Activated naive CD8-positive, alpha-beta T cell (primary cell): Measurements from ENCODE around the gene PWWP2A.
"Not testable (repeated sequence)": the region's sequence is repeated elsewhere in the genome, so short reads cannot be mapped to it uniquely, and the experiment has no call there.

Experiments
- H3K27ac Mint-ChIP-seq: one replicate; pipeline ENCODE4 v1.8.0; 2021; ENCODE audit warnings: mixed read lengths
- H3K27me3 Mint-ChIP-seq: one replicate; pipeline ENCODE4 v1.8.0; 2021; ENCODE audit warnings: mixed read lengths
- H3K36me3 Mint-ChIP-seq: one replicate; pipeline ENCODE4 v1.8.0; 2021; ENCODE audit warnings: mixed read lengths
- H3K4me1 Mint-ChIP-seq: one replicate; pipeline ENCODE4 v1.8.0; 2021; ENCODE audit warnings: low read depth, mixed read lengths
- H3K4me3 Mint-ChIP-seq: one replicate; pipeline ENCODE4 v1.8.0; 2021; ENCODE audit warnings: mild to moderate bottlenecking, mixed read lengths
- H3K9me3 Mint-ChIP-seq: one replicate; pipeline ENCODE4 v1.8.0; 2021; ENCODE audit warnings: low read depth, mixed read lengths

PWWP2A gene

GRCh38 chr5:160152287-160152686 lies 33.0 kb upstream of the PWWP2A start:
- Mint-ChIP-seq H3K9me3 (no peaks in the 10 kb centered on the region), H3K36me3 (no peaks in the 10 kb centered on the region), H3K4me3 (no peak overlapping the region), H3K4me1 (peaks cover 17% of the 10 kb centered on the region), H3K27ac (no peak overlapping the region), H3K27me3 (no peaks in the 10 kb centered on the region)

GRCh38 chr5:160151017-160151416 lies 31.8 kb upstream of the PWWP2A start:
- Mint-ChIP-seq H3K4me3 (no peak overlapping the region), H3K4me1 (peaks cover 17% of the 10 kb centered on the region), H3K27ac (no peak overlapping the region), H3K9me3 (no peaks in the 10 kb centered on the region), H3K27me3 (no peaks in the 10 kb centered on the region), H3K36me3 (no peaks in the 10 kb centered on the region)

- no peak overlapping the region for H3K4me3 Mint-ChIP-seq
- H3K4me1 Mint-ChIP-seq, result peaks cover 17% of the 10 kb centered on the region
- no peak overlapping the region for H3K27ac Mint-ChIP-seq
- no peaks in the 10 kb centered on the region for H3K36me3 Mint-ChIP-seq
- H3K9me3 Mint-ChIP-seq, result no peaks in the 10 kb centered on the region
- no peaks in the 10 kb centered on the region for H3K27me3 Mint-ChIP-seq
These were observed 31.1 kb upstream of the PWWP2A start for GRCh38 chr5:160150381-160150780.

GRCh38 chr5:160144436-160144835 lies 25.2 kb upstream of the PWWP2A start:
- not testable (repeated sequence) for H3K9me3 Mint-ChIP-seq, H3K27ac Mint-ChIP-seq, H3K27me3 Mint-ChIP-seq, H3K4me1 Mint-ChIP-seq, H3K36me3 Mint-ChIP-seq, H3K4me3 Mint-ChIP-seq

GRCh38 chr5:160134332-160134731 lies 15.1 kb upstream of the PWWP2A start:
- Mint-ChIP-seq H3K4me1 (no peaks in the 10 kb centered on the region), H3K4me3 (no peak overlapping the region), H3K27ac (no peak overlapping the region), H3K36me3 (no peaks in the 10 kb centered on the region), H3K9me3 (no peaks in the 10 kb centered on the region), H3K27me3 (no peaks in the 10 kb centered on the region)

GRCh38 chr5:160133918-160134304 lies 14.7 kb upstream of the PWWP2A start:
- Mint-ChIP-seq H3K9me3 (no peaks in the 10 kb centered on the region), H3K4me3 (no peak overlapping the region), H3K27me3 (no peaks in the 10 kb centered on the region), H3K27ac (no peak overlapping the region), H3K4me1 (no peaks in the 10 kb centered on the region), H3K36me3 (no peaks in the 10 kb centered on the region)

- H3K9me3 Mint-ChIP-seq, result no peaks in the 10 kb centered on the region
- H3K27me3 Mint-ChIP-seq, result no peaks in the 10 kb centered on the region
- H3K27ac Mint-ChIP-seq, result no peak overlapping the region
- H3K4me1 Mint-ChIP-seq, result no peaks in the 10 kb centered on the region
- H3K4me3 Mint-ChIP-seq, result no peak overlapping the region
- no peaks in the 10 kb centered on the region for H3K36me3 Mint-ChIP-seq
These were observed 14.0 kb upstream of the PWWP2A start for GRCh38 chr5:160133071-160133917.

- H3K9me3 Mint-ChIP-seq, result no peaks in the 10 kb centered on the region
These were observed 10.6 kb upstream of the PWWP2A start for GRCh38 chr5:160129841-160130240.

GRCh38 chr5:160128632-160129031 lies 9.4 kb upstream of the PWWP2A start:
- peaks cover 3% of the 10 kb centered on the region for H3K36me3 Mint-ChIP-seq
- H3K27me3 Mint-ChIP-seq, result no peaks in the 10 kb centered on the region
- no peaks in the 10 kb centered on the region for H3K4me1 Mint-ChIP-seq
- no peak overlapping the region for H3K4me3 Mint-ChIP-seq
- H3K27ac Mint-ChIP-seq, result no peak overlapping the region
- H3K9me3 Mint-ChIP-seq, result no peaks in the 10 kb centered on the region

More at GRCh38 chr5:160129841-160130240, 10.6 kb upstream of the PWWP2A start:
- no peaks in the 10 kb centered on the region for H3K27me3 Mint-ChIP-seq
- H3K27ac Mint-ChIP-seq, result no peak overlapping the region
- no peak overlapping the region for H3K4me3 Mint-ChIP-seq
- no peaks in the 10 kb centered on the region for H3K4me1 Mint-ChIP-seq
- H3K36me3 Mint-ChIP-seq, result peaks cover 3% of the 10 kb centered on the region

GRCh38 chr5:160119905-160120266 lies 636 bp upstream of the PWWP2A start:
- no peak overlapping the region for H3K27ac Mint-ChIP-seq
- H3K9me3 Mint-ChIP-seq, result no peaks in the 10 kb centered on the region

GRCh38 chr5:160118349-160119141 lies 705 bp downstream of the PWWP2A start:
- Mint-ChIP-seq H3K4me1 (peaks cover 29% of the 10 kb centered on the region), H3K4me3 (peak overlapping the region; percentile 85), H3K36me3 (peaks cover 2% of the 10 kb centered on the region), H3K27me3 (no peaks in the 10 kb centered on the region), H3K27ac (peak overlapping the region; percentile 77), H3K9me3 (no peaks in the 10 kb centered on the region)

More at GRCh38 chr5:160119905-160120266, 636 bp upstream of the PWWP2A start:
- H3K4me3 Mint-ChIP-seq, result peak overlapping the region; percentile 98
- H3K36me3 Mint-ChIP-seq, result peaks cover 2% of the 10 kb centered on the region
- H3K4me1 Mint-ChIP-seq, result peaks cover 25% of the 10 kb centered on the region
- no peaks in the 10 kb centered on the region for H3K27me3 Mint-ChIP-seq

GRCh38 chr5:160116991-160117390 lies 2.3 kb downstream of the PWWP2A start:
- Mint-ChIP-seq H3K4me1 (peaks cover 32% of the 10 kb centered on the region), H3K36me3 (peaks cover 6% of the 10 kb centered on the region), H3K27ac (no peak overlapping the region), H3K4me3 (peak overlapping the region; percentile 47), H3K9me3 (no peaks in the 10 kb centered on the region), H3K27me3 (no peaks in the 10 kb centered on the region)

- H3K9me3 Mint-ChIP-seq, result no peaks in the 10 kb centered on the region
- no peaks in the 10 kb centered on the region for H3K27me3 Mint-ChIP-seq
- H3K27ac Mint-ChIP-seq, result no peak overlapping the region
- no peak overlapping the region for H3K4me3 Mint-ChIP-seq
- peaks cover 12% of the 10 kb centered on the region for H3K36me3 Mint-ChIP-seq
- H3K4me1 Mint-ChIP-seq, result peaks cover 33% of the 10 kb centered on the region
These were observed 11.1 kb downstream of the PWWP2A start for GRCh38 chr5:160108124-160108523.

- peaks cover 11% of the 10 kb centered on the region for H3K36me3 Mint-ChIP-seq
- H3K27me3 Mint-ChIP-seq, result no peaks in the 10 kb centered on the region
- no peaks in the 10 kb centered on the region for H3K9me3 Mint-ChIP-seq
- no peak overlapping the region for H3K4me3 Mint-ChIP-seq
- H3K27ac Mint-ChIP-seq, result peak overlapping the region; percentile 0
- peaks cover 34% of the 10 kb centered on the region for H3K4me1 Mint-ChIP-seq
These were observed 13.4 kb downstream of the PWWP2A start for GRCh38 chr5:160105686-160106360.

- H3K27ac Mint-ChIP-seq, result no peak overlapping the region
- H3K4me3 Mint-ChIP-seq, result no peak overlapping the region
- H3K27me3 Mint-ChIP-seq, result no peaks in the 10 kb centered on the region
- H3K4me1 Mint-ChIP-seq, result peaks cover 12% of the 10 kb centered on the region
- peaks cover 15% of the 10 kb centered on the region for H3K36me3 Mint-ChIP-seq
- no peaks in the 10 kb centered on the region for H3K9me3 Mint-ChIP-seq
These were observed 21.3 kb downstream of the PWWP2A start for GRCh38 chr5:160097991-160098390.
